GM12875 (cell line): Measurements from ENCODE around the gene ANKMY1.

Experiments used
- H3K4me3 ChIP-seq: one replicate; pipeline ENCODE4 v1.5.1; 2011; ENCODE audit warnings: low read depth, low read length, control low read depth
- CTCF ChIP-seq: IDR thresholded peaks from 2 replicates; pipeline ENCODE4 v1.5.1; 2011; ENCODE audit warnings: low read depth, mild to moderate bottlenecking, control low read depth, inconsistent platforms, low read length, moderate library complexity, borderline replicate concordance; ENCODE audit not compliant: insufficient read depth

Gene ANKMY1

GRCh38 chr2:240575101-240575965 is 17.5 kb upstream of the ANKMY1 start:
- no peak for TF ChIP-seq CTCF
- no peak overlapping the region for H3K4me3 ChIP-seq

- no peak for TF ChIP-seq CTCF
- H3K4me3 ChIP-seq: no peak overlapping the region
These were observed 16.8 kb upstream of the ANKMY1 start for GRCh38 chr2:240574386-240575100.

GRCh38 chr2:240573516-240574385 is 16.0 kb upstream of the ANKMY1 start:
- no peak for TF ChIP-seq CTCF
- H3K4me3 ChIP-seq: no peak overlapping the region

- no peak overlapping the region for H3K4me3 ChIP-seq
- TF ChIP-seq CTCF: no peak
These were observed 15.3 kb upstream of the ANKMY1 start for GRCh38 chr2:240573071-240573515.

GRCh38 chr2:240572141-240573031 is 14.6 kb upstream of the ANKMY1 start:
- TF ChIP-seq CTCF: no peak

GRCh38 chr2:240571314-240571973 is 13.7 kb upstream of the ANKMY1 start:
- no peak for TF ChIP-seq CTCF
- no peak overlapping the region for H3K4me3 ChIP-seq

More at GRCh38 chr2:240572141-240573031, 14.6 kb upstream of the ANKMY1 start:
- no peak overlapping the region for H3K4me3 ChIP-seq
